ENCODE measurements around the gene CALHM5. TPM values are rescaled to one million over a fixed set of nuclear protein-coding genes. Genes with fewer than 3 reads are reported as not detected.

CALHM5 gene
- total and polyA plus RNA-seq, 9 of the 15 experiments (the other 6 are each of a cell fraction or from before 2014, with no cell fraction given): under 0.01 to 0.05 (median 0.02) TPM; not detected in 2

DNA sequence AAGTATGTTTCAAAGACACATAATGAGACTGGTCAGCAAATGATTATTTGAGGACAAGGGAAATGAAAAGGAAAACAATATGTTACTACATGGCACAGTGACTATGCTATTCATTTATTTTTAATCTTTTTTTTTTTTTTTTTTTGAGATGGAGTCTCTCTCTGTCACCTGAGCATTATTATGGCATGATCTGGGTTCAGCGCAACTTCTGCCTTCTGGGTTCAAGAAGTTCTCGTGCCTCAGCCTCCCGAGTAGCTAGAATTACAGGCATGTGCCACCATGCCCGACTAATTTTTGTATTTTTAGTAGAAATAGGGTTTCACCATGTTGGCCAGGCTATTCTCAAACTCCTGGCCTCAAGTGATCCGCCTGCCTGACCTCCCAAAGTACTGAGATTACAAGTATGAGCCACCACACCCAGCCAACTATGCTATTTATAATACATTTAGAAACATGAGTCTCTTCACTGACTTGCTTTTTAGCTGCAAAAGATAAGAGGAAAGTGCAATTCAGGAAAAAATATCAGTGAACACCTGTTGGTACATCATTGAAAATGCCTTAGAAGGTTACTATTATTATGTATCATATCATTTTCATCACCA, 45.5 kb downstream of the CALHM5 start:
- TF ChIP-seq HDAC1 (IDR thresholded peaks at IDR 0.05) (no peak), TOE1 (IDR thresholded peaks at IDR 0.05; ENCODE audit: borderline replicate concordance) (no peak), TOE1 (CRISPR knock-in tag; IDR thresholded peaks at IDR 0.05; ENCODE audit: borderline replicate concordance, low read depth) (no peak), CLOCK (CRISPR knock-in tag; IDR thresholded peaks at IDR 0.05; ENCODE audit: borderline replicate concordance) (no peak), CBFA2T3 (IDR thresholded peaks at IDR 0.05) (0 out of 2 replicates have a peak, but pooled peaks have one; percentile 22), ZNF764 (CRISPR knock-in tag; IDR thresholded peaks at IDR 0.05; ENCODE audit: low read depth) (no peak), RERE (CRISPR knock-in tag; IDR thresholded peaks at IDR 0.05; ENCODE audit: borderline replicate concordance) (no peak)
- no peaks in the 10 kb centered on the region for H3K79me2 ChIP-seq (ENCODE audit: control insufficient read depth, insufficient read depth, low read length)
- no peak overlapping the region for H3K4me2 ChIP-seq (ENCODE audit: insufficient read depth, low read length)
- ATAC-seq: no peak
- intact Hi-C loops (cut with micrococcal nuclease): no loop called here
- H3K9me3 ChIP-seq (replicated peaks; ENCODE audit: control insufficient read depth, insufficient read depth, low read depth, low read length): no peaks in the 10 kb centered on the region
- DNase-seq (ENCODE audit: extremely low read depth in 1 of 4, low spot score in 3 of 4): no peak
- H3K27ac ChIP-seq (ENCODE audit: extremely low read depth, low read depth, low read length): no peak overlapping the region
- H3K27me3 ChIP-seq (ENCODE audit: control insufficient read depth in 2 of 2, insufficient read depth in 2 of 2, low read length in 2 of 2): no peaks in the 10 kb centered on the region; a peak in 1 of 5 replicates
- in situ Hi-C loops (cut with MboI): loop anchor here (10.0 kb wide), 1 partner anchor 272 kb away; no protein-coding TSS in a partner anchor
- H3K9ac ChIP-seq (ENCODE audit: insufficient read depth in 1 of 2, low read depth in 2 of 2, low read length in 2 of 2): no peak overlapping the region
- BruUV-seq (replicated peaks): no TSS peak
- H3K4me3 ChIP-seq: no peak overlapping the region
- no peaks in the 10 kb centered on the region for H3K36me3 ChIP-seq (ENCODE audit: control insufficient read depth, insufficient read depth, low read length)
- POLR2A ChIA-PET: no interaction called here
- CTCF ChIA-PET (ENCODE audit: low intra/inter-chr PET ratio): interaction anchor here (1.2 kb wide), 1 partner anchor 24 kb away, joined by 3 read pairs; no protein-coding TSS in a partner anchor
- H3K9me1 ChIP-seq (ENCODE audit: control insufficient read depth, insufficient read depth, low read length): no peaks in the 10 kb centered on the region
- FAIRE-seq: no peak
- H2AFZ ChIP-seq (ENCODE audit: low read depth, low read length): no peak overlapping the region
- H4K20me1 ChIP-seq (replicated peaks; ENCODE audit: control insufficient read depth, insufficient read depth, low read length): no peaks in the 10 kb centered on the region
- H3K4me1 ChIP-seq (replicated peaks in 1 of 2; ENCODE audit: control insufficient read depth in 2 of 2, insufficient read depth in 2 of 2, low read length in 2 of 2): peaks cover 5% of the 10 kb centered on the region in 2 experiments; a peak in 3 of 5 replicates
- 33% methylated on average over 5 of the region's 5 CpGs for WGBS (ENCODE audit: insufficient coverage, low coverage, missing lambda C conversion rate)
